GM23338 (cell line): Measurements from ENCODE around the gene S1PR3. TPM values are rescaled to one million over a fixed set of nuclear protein-coding genes. Genes with fewer than 3 reads are reported as not detected.

Experiments used
- ATAC-seq: fragments of 200-7000 bp; cut with Tn5 transposase; 3 replicates; pipeline ENCODE4 v1.9.1; 2020
- DNase-seq: peaks from one replicate; pipeline ENCODE4 v3.0.0-alpha.2; 2015; ENCODE audit warnings: low spot score
- H2AFZ ChIP-seq: fragments of 200-600 bp; sonication (generic); 2 replicates; pipeline ENCODE4 v1.8.0; 2016; ENCODE audit warnings: antibody characterized with exemption, mild to moderate bottlenecking, moderate library complexity
- H3F3A ChIP-seq: fragments of 200-600 bp; sonication (generic); replicated peaks from 2 replicates; pipeline ENCODE4 v1.8.0; 2017; ENCODE audit warnings: antibody characterized with exemption, mixed run types, low read depth
- H3K27ac ChIP-seq: fragments of 200-600 bp; sonication (generic); 2 replicates; pipeline ENCODE4 v1.6.1; 2016; ENCODE audit warnings: low read depth
- H3K27me3 ChIP-seq: fragments of 200-600 bp; sonication (generic); 2 replicates; pipeline ENCODE4 v1.8.0; 2016; ENCODE audit warnings: mild to moderate bottlenecking, mixed run types, moderate library complexity; ENCODE audit not compliant: insufficient read depth
- H3K36me3 ChIP-seq: fragments of 200-600 bp; sonication (generic); 2 replicates; pipeline ENCODE4 v1.8.0; 2016; ENCODE audit warnings: mild to moderate bottlenecking; ENCODE audit not compliant: insufficient read depth
- H3K4me1 ChIP-seq: fragments of 200-600 bp; sonication (generic); 2 replicates; pipeline ENCODE4 v1.8.0; 2016; ENCODE audit warnings: mild to moderate bottlenecking, moderate library complexity; ENCODE audit not compliant: insufficient read depth
- H3K4me2 ChIP-seq: fragments of 200-600 bp; sonication (generic); 2 replicates; pipeline ENCODE4 v1.7.1; 2017; ENCODE audit warnings: mixed run types
- H3K4me3 ChIP-seq: fragments of 200-600 bp; sonication (generic); 2 replicates; pipeline ENCODE4 v1.6.1; 2016; ENCODE audit warnings: mixed run types
- H3K79me2 ChIP-seq: fragments of 200-600 bp; sonication (generic); replicated peaks from 2 replicates; pipeline ENCODE4 v1.8.0; 2017; ENCODE audit warnings: mild to moderate bottlenecking; ENCODE audit not compliant: insufficient read depth
- H3K9me2 ChIP-seq: fragments of 200-600 bp; sonication (generic); 2 replicates; pipeline ENCODE4 v1.8.0; 2017; ENCODE audit not compliant: insufficient read depth
- H4K20me1 ChIP-seq: fragments of 200-600 bp; sonication (generic); replicated peaks from 2 replicates; pipeline ENCODE4 v1.8.0; 2017; ENCODE audit warnings: mild to moderate bottlenecking; ENCODE audit not compliant: insufficient read depth
- H3K27ac Mint-ChIP-seq: 2 replicates; pipeline ENCODE4 v1.8.0; 2020; ENCODE audit warnings: inconsistent platforms, mild to moderate bottlenecking, moderate library complexity, mixed read lengths
- H3K27me3 Mint-ChIP-seq: 3 replicates; pipeline ENCODE4 v1.8.0; 2022; ENCODE audit warnings: low read depth, mild to moderate bottlenecking, moderate library complexity, mixed read lengths, inconsistent platforms; ENCODE audit not compliant: insufficient read depth, poor library complexity
- H3K36me3 Mint-ChIP-seq: 3 replicates; pipeline ENCODE4 v1.8.0; 2021; ENCODE audit warnings: low read depth, mild to moderate bottlenecking, inconsistent platforms, moderate library complexity, mixed read lengths
- H3K4me1 Mint-ChIP-seq: 3 replicates; pipeline ENCODE4 v1.8.0; 2020; ENCODE audit warnings: mild to moderate bottlenecking, inconsistent platforms, mixed read lengths
- H3K4me3 Mint-ChIP-seq: 3 replicates; pipeline ENCODE4 v1.8.0; 2021; ENCODE audit warnings: moderate library complexity, mild to moderate bottlenecking, inconsistent platforms, mixed read lengths
- H3K9me3 Mint-ChIP-seq: 3 replicates; pipeline ENCODE4 v1.8.0; 2020; ENCODE audit warnings: moderate library complexity, mild to moderate bottlenecking, inconsistent platforms, mixed read lengths
- CREB1 ChIP-seq: fragments of 250-450 bp; sonication (Bioruptor Pico); IDR thresholded peaks from 2 replicates; pipeline ENCODE4 v1.5.0; 2020; ENCODE audit warnings: low read depth, mild to moderate bottlenecking, moderate library complexity
- EZH2 ChIP-seq: fragments of 200-600 bp; sonication (generic); IDR thresholded peaks from one replicate; pipeline ENCODE4 v1.8.0; 2017; ENCODE audit warnings: antibody characterized with exemption, mild to moderate bottlenecking, low read depth; ENCODE audit not compliant: unreplicated experiment
- EZH2phosphoT487 ChIP-seq: fragments of 200-600 bp; sonication (generic); IDR thresholded peaks from one replicate; pipeline ENCODE4 v1.8.1; 2018; ENCODE audit warnings: antibody characterized with exemption; ENCODE audit not compliant: unreplicated experiment
- JUNB ChIP-seq: IDR thresholded peaks from one replicate; pipeline ENCODE4 v1.6.1; 2016; ENCODE audit warnings: antibody characterized with exemption; ENCODE audit not compliant: unreplicated experiment
- NANOG ChIP-seq: IDR thresholded peaks from 2 replicates; pipeline ENCODE4 v1.6.1; 2016; ENCODE audit warnings: antibody characterized with exemption, borderline replicate concordance
- POLR2AphosphoS5 ChIP-seq: IDR thresholded peaks from 2 replicates; pipeline ENCODE4 v1.6.1; 2016; ENCODE audit warnings: antibody characterized with exemption, low read depth
- STAT1 ChIP-seq: IDR thresholded peaks from one replicate; pipeline ENCODE4 v1.6.1; 2016; ENCODE audit warnings: antibody characterized with exemption; ENCODE audit not compliant: unreplicated experiment
- ZNF114 ChIP-seq: fragments of 250-450 bp; sonication (Bioruptor Pico); IDR thresholded peaks from 2 replicates; pipeline ENCODE4 v1.5.0; 2020; ENCODE audit warnings: mild to moderate bottlenecking, moderate library complexity
- ZNF331 ChIP-seq: fragments of 250-450 bp; sonication (Bioruptor Pico); IDR thresholded peaks from 2 replicates; pipeline ENCODE4 v1.5.0; 2020; ENCODE audit warnings: low read depth, mild to moderate bottlenecking, moderate library complexity
- polyA plus RNA-seq: library from polyadenylated mRNA; unstranded; fragments of >200 nt; fragmentation: Nextera tagmentation; extraction: Ambion mirVana; gene quantifications from 2 replicates; pipeline ENCODE4 v1.2.1, GENCODE V29; 2016
- total RNA-seq: library from RNA; depleted of rRNA; stranded (reverse); fragments of >200 nt; shearing (Covaris generic); gene quantifications from 2 replicates; pipeline ENCODE4 v1.2.3, GENCODE V29; 2014
- TF ChIP-seq, protein P1 (sequence below): IDR thresholded peaks from one replicate; pipeline ENCODE4 v1.6.1; 2018; ENCODE audit warnings: antibody characterized with exemption; ENCODE audit not compliant: unreplicated experiment
- TF ChIP-seq, protein P2 (sequence below): fragments of 250-450 bp; sonication (Bioruptor Pico); IDR thresholded peaks from 2 replicates; pipeline ENCODE4 v1.5.0; 2020; ENCODE audit warnings: mild to moderate bottlenecking, moderate library complexity
- TF ChIP-seq, protein P3 (sequence below): IDR thresholded peaks from 2 replicates; pipeline ENCODE4 v1.6.1; 2016; ENCODE audit warnings: antibody characterized with exemption
- TF ChIP-seq, protein P4 (sequence below), 2 experiments: fragments of 200-600 bp in 1 of 2; sonication (generic) in 1 of 2; conservative IDR thresholded peaks; 2 replicates each; pipeline versions ENCODE4 v1.5.1 to v1.6.1; 2016 to 2017; ENCODE audit warnings: antibody characterized with exemption in 2 of 2, low read depth in 2 of 2, mild to moderate bottlenecking in 2 of 2, moderate library complexity in 1 of 2

The S1PR3 gene
- total and polyA plus RNA-seq, 2 experiments from 2014 or later, result 2.1 to 7.6 TPM

DNA sequence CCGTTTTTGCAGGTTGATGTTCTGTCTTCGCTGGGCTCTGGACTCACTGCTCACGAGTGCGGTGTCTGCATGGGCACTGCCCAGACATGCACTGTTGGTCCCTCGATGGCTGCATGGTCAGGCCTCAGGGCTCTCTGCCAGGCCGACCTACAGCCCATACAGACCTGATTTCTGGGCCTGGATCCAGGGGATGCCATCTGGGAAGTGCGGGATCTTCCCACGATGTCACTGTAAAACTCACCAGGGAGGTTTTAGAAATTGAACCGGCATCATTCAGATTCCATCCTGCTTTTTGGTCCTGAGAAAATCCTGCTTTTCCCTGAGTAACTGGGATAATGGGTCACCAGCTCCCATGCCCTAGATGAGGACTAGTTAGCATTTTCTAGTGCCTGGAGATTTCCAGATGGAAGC, 9.1 kb downstream of the S1PR3 start:
- H3K27ac ChIP-seq, result 0 out of 2 replicates have a peak overlapping the region, but pooled peaks have one; percentile 35
- Mint-ChIP-seq H3K4me1 (peaks cover 17% of the 10 kb centered on the region), H3K4me3 (no peak overlapping the region), H3K9me3 (no peaks in the 10 kb centered on the region), H3K27me3 (no peaks in the 10 kb centered on the region), H3K27ac (no peak overlapping the region), H3K36me3 (peaks cover 7% of the 10 kb centered on the region)
- DNase-seq, result no peak
- no peaks in the 10 kb centered on the region; the same call in 1 of the 2 replicates for H3F3A ChIP-seq
- no peak overlapping the region for H3K4me3 ChIP-seq
- TF ChIP-seq, protein P1, sequence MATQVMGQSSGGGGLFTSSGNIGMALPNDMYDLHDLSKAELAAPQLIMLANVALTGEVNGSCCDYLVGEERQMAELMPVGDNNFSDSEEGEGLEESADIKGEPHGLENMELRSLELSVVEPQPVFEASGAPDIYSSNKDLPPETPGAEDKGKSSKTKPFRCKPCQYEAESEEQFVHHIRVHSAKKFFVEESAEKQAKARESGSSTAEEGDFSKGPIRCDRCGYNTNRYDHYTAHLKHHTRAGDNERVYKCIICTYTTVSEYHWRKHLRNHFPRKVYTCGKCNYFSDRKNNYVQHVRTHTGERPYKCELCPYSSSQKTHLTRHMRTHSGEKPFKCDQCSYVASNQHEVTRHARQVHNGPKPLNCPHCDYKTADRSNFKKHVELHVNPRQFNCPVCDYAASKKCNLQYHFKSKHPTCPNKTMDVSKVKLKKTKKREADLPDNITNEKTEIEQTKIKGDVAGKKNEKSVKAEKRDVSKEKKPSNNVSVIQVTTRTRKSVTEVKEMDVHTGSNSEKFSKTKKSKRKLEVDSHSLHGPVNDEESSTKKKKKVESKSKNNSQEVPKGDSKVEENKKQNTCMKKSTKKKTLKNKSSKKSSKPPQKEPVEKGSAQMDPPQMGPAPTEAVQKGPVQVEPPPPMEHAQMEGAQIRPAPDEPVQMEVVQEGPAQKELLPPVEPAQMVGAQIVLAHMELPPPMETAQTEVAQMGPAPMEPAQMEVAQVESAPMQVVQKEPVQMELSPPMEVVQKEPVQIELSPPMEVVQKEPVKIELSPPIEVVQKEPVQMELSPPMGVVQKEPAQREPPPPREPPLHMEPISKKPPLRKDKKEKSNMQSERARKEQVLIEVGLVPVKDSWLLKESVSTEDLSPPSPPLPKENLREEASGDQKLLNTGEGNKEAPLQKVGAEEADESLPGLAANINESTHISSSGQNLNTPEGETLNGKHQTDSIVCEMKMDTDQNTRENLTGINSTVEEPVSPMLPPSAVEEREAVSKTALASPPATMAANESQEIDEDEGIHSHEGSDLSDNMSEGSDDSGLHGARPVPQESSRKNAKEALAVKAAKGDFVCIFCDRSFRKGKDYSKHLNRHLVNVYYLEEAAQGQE, result no peak
- TF ChIP-seq, protein P2, sequence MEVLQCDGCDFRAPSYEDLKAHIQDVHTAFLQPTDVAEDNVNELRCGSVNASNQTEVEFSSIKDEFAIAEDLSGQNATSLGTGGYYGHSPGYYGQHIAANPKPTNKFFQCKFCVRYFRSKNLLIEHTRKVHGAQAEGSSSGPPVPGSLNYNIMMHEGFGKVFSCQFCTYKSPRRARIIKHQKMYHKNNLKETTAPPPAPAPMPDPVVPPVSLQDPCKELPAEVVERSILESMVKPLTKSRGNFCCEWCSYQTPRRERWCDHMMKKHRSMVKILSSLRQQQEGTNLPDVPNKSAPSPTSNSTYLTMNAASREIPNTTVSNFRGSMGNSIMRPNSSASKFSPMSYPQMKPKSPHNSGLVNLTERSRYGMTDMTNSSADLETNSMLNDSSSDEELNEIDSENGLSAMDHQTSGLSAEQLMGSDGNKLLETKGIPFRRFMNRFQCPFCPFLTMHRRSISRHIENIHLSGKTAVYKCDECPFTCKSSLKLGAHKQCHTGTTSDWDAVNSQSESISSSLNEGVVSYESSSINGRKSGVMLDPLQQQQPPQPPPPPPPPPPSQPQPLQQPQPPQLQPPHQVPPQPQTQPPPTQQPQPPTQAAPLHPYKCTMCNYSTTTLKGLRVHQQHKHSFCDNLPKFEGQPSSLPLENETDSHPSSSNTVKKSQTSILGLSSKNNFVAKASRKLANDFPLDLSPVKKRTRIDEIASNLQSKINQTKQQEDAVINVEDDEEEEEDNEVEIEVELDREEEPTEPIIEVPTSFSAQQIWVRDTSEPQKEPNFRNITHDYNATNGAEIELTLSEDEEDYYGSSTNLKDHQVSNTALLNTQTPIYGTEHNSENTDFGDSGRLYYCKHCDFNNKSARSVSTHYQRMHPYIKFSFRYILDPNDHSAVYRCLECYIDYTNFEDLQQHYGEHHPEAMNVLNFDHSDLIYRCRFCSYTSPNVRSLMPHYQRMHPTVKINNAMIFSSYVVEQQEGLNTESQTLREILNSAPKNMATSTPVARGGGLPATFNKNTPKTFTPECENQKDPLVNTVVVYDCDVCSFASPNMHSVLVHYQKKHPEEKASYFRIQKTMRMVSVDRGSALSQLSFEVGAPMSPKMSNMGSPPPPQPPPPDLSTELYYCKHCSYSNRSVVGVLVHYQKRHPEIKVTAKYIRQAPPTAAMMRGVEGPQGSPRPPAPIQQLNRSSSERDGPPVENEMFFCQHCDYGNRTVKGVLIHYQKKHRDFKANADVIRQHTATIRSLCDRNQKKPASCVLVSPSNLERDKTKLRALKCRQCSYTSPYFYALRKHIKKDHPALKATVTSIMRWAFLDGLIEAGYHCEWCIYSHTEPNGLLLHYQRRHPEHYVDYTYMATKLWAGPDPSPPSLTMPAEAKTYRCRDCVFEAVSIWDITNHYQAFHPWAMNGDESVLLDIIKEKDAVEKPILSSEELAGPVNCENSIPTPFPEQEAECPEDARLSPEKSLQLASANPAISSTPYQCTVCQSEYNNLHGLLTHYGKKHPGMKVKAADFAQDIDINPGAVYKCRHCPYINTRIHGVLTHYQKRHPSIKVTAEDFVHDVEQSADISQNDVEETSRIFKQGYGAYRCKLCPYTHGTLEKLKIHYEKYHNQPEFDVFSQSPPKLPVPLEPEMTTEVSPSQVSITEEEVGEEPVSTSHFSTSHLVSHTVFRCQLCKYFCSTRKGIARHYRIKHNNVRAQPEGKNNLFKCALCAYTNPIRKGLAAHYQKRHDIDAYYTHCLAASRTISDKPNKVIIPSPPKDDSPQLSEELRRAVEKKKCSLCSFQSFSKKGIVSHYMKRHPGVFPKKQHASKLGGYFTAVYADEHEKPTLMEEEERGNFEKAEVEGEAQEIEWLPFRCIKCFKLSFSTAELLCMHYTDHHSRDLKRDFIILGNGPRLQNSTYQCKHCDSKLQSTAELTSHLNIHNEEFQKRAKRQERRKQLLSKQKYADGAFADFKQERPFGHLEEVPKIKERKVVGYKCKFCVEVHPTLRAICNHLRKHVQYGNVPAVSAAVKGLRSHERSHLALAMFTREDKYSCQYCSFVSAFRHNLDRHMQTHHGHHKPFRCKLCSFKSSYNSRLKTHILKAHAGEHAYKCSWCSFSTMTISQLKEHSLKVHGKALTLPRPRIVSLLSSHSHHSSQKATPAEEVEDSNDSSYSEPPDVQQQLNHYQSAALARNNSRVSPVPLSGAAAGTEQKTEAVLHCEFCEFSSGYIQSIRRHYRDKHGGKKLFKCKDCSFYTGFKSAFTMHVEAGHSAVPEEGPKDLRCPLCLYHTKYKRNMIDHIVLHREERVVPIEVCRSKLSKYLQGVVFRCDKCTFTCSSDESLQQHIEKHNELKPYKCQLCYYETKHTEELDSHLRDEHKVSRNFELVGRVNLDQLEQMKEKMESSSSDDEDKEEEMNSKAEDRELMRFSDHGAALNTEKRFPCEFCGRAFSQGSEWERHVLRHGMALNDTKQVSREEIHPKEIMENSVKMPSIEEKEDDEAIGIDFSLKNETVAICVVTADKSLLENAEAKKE (CRISPR knock-in tag), result no peak
- TF ChIP-seq STAT1, result no peak
- TF ChIP-seq EZH2, result no peak
- no peak for TF ChIP-seq CREB1
- no peak for TF ChIP-seq ZNF331
- TF ChIP-seq, protein P3, sequence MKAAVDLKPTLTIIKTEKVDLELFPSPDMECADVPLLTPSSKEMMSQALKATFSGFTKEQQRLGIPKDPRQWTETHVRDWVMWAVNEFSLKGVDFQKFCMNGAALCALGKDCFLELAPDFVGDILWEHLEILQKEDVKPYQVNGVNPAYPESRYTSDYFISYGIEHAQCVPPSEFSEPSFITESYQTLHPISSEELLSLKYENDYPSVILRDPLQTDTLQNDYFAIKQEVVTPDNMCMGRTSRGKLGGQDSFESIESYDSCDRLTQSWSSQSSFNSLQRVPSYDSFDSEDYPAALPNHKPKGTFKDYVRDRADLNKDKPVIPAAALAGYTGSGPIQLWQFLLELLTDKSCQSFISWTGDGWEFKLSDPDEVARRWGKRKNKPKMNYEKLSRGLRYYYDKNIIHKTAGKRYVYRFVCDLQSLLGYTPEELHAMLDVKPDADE, result no peak
- no peak for TF ChIP-seq EZH2phosphoT487
- TF ChIP-seq POLR2AphosphoS5, result no peak
- TF ChIP-seq JUNB, result no peak
- no peak for TF ChIP-seq ZNF114 (CRISPR knock-in tag)
- no peak for TF ChIP-seq NANOG
- TF ChIP-seq, protein P4, sequence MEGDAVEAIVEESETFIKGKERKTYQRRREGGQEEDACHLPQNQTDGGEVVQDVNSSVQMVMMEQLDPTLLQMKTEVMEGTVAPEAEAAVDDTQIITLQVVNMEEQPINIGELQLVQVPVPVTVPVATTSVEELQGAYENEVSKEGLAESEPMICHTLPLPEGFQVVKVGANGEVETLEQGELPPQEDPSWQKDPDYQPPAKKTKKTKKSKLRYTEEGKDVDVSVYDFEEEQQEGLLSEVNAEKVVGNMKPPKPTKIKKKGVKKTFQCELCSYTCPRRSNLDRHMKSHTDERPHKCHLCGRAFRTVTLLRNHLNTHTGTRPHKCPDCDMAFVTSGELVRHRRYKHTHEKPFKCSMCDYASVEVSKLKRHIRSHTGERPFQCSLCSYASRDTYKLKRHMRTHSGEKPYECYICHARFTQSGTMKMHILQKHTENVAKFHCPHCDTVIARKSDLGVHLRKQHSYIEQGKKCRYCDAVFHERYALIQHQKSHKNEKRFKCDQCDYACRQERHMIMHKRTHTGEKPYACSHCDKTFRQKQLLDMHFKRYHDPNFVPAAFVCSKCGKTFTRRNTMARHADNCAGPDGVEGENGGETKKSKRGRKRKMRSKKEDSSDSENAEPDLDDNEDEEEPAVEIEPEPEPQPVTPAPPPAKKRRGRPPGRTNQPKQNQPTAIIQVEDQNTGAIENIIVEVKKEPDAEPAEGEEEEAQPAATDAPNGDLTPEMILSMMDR (conservative IDR thresholded peaks at IDR 0.05; ENCODE audit: low read depth in 2 of 2), result no peak
- peaks cover 6% of the 10 kb centered on the region; the same call in 1 of the 2 replicates for H3K4me1 ChIP-seq
- peak overlapping the region; percentile 60; the same call in 1 of the 2 replicates for H2AFZ ChIP-seq
- no peaks in the 10 kb centered on the region for H3K9me2 ChIP-seq
- 0 out of 2 replicates have a peak overlapping the region, but pooled peaks have one; percentile 29 for H3K4me2 ChIP-seq
- no peak for ATAC-seq
- H4K20me1 ChIP-seq, result 0 out of 2 replicates have a peak, but pooled peaks cover 5% of the 10 kb centered on the region
- H3K27me3 ChIP-seq, result no peaks in the 10 kb centered on the region
- no peaks in the 10 kb centered on the region for H3K79me2 ChIP-seq
- H3K36me3 ChIP-seq, result no peaks in the 10 kb centered on the region; the same call in 1 of the 2 replicates
